Right lobe of liver (tissue), 4 donors: ENCODE data around the gene SLC6A16.

ENCODE experiments used
- POLR2A ChIP-seq: fragments of 450-650 bp; IDR thresholded peaks from one replicate; pipeline ENCODE4 v1.6.1; 2017; ENCODE audit warnings: antibody characterized with exemption, mild to moderate bottlenecking
- TF ChIP-seq, protein P1 (sequence below), 4 donors: fragments of 200-600 bp in 3 of 4; fragments of 450-650 bp in 1 of 4; IDR thresholded peaks; one replicate each; pipeline versions ENCODE4 v1.5.1 to v1.8.0; 2016 to 2022; ENCODE audit warnings: antibody characterized with exemption in 4 of 4, mild to moderate bottlenecking in 2 of 4
- donor health status: DM: no; HTN: no; CAD: no.
- donor health status: DM: no; HTN: no; CAD: no.
- donor health status: DM: no; HTN: yes; CAD: no.

DNA sequence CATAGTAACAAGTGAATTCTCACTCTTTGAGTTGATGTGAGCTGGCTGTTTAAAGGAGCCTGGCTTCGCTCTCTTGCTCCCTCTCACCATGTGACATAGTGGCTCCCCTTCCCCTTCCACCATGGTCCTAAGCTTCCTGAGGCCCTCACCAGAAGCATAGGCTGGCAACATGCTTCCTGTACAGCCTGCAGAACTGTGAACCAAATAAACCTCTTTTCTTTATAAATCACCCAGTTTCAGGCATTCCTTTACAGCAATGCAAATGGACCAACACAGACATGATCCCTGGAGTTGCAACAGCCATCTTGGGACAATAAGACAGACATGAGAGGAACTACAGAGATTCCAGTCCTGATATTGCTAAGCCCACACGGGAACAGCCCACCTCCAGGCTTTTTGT is 24.6 kb upstream of the SLC6A16 start:
- TF ChIP-seq, protein P1, sequence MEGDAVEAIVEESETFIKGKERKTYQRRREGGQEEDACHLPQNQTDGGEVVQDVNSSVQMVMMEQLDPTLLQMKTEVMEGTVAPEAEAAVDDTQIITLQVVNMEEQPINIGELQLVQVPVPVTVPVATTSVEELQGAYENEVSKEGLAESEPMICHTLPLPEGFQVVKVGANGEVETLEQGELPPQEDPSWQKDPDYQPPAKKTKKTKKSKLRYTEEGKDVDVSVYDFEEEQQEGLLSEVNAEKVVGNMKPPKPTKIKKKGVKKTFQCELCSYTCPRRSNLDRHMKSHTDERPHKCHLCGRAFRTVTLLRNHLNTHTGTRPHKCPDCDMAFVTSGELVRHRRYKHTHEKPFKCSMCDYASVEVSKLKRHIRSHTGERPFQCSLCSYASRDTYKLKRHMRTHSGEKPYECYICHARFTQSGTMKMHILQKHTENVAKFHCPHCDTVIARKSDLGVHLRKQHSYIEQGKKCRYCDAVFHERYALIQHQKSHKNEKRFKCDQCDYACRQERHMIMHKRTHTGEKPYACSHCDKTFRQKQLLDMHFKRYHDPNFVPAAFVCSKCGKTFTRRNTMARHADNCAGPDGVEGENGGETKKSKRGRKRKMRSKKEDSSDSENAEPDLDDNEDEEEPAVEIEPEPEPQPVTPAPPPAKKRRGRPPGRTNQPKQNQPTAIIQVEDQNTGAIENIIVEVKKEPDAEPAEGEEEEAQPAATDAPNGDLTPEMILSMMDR (IDR thresholded peaks at IDR 0.05) = no peak
- no peak for TF ChIP-seq POLR2A
